ENCODE data around the gene PPP2R5D.

GRCh38 chr6:42939810-42940167 is 44.6 kb upstream of the PPP2R5D start:
- no peak for TF ChIP-seq CTCF (IDR thresholded peaks at IDR 0.05)
- no peak for TF ChIP-seq POLR2A (IDR thresholded peaks at IDR 0.05)

Data from uterus (tissue), 2 donors.